A549 treated with AZD9567 at 1 μM for 4 hours (cell line): ENCODE measurements around the gene GRM7. TPM values are rescaled to one million over a fixed set of nuclear protein-coding genes. Genes with fewer than 3 reads are reported as not detected.

ENCODE experiments used
- total RNA-seq: library from RNA; stranded (reverse); fragments of 200-300 nt; extraction: Qiagen RNA extraction; gene quantifications from 5 replicates; pipeline ENCODE4 v1.2.3, GENCODE V29; 2022; ENCODE audit not compliant: insufficient read depth

Gene GRM7
- not detected in 5 replicates for total RNA-seq

DNA sequence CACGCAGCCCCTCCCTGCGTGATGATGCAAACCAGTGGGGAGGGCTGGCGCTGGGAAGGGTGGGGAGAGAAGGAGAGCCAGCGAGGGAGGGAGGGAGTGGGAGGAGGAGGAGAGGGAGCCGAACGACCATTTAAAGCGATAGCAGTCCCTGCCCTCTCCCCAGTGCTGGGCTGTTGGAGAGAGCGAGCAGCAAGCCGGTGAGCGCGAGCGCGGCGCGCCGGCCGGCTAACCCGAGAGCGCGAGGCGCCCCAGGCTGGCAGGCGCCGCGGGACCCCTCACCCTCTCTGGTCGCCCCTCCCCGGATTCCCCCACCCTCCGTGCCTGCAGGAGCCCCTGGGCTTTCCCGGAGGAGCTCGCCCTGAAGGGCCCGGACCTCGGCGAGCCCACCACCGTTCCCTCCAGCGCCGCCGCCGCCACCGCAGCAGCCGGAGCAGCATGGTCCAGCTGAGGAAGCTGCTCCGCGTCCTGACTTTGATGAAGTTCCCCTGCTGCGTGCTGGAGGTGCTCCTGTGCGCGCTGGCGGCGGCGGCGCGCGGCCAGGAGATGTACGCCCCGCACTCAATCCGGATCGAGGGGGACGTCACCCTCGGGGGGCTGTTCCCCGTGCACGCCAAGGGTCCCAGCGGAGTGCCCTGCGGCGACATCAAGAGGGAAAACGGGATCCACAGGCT is at the start of gene GRM7:
TSS of gene GRM7 (plus strand) at position 162 of the 671 bp plus-strand sequence.

